ENCODE measurements around the gene ADRM1. TPM values are rescaled to one million over a fixed set of nuclear protein-coding genes. Genes with fewer than 3 reads are reported as not detected.

Gene ADRM1
- total and polyA plus RNA-seq, 10 donors: 60.5 to 112 (median 79.2) TPM

DNA sequence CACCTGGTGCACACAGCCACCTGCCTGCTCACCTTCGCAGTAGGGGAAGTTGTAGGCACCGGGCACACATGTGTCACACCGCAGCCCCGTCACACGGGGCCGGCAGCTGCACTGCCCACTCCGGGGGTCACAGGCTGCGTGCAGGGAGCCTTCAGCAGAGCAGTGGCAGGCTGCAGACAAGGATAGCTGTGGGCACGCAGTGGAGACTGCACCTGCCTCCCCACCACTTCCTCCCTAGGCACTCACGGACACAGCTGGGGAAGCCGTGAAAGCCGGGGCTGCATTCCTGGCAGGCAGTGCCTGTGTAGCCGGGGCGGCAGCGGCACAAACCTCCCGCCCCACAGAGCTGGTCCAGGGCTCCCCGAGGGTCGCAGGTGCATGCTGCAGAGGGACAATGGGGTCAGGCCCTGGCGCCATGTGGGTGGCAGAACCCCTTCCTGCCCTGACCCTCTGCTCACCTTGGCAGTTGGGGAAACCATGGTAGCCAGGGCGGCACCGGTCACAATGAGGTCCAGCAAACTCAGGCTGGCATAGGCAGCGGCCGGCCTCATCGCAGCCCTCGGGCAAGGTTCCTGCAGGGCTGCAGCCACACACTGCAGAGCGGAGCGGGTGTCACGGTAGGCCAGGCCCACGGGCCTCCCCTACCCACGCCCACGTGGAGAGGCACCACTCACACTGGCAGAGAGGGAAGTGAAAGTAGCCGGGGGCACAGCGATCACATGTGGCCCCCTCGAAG is 34.9 kb downstream of the ADRM1 start:
- Histone ChIP-seq H3K4me1 (peaks cover 6 to 53% (median 39%) of the 10 kb centered on the region in 6 donors), H3K27ac (peak overlapping the region in 7 of 8 donors; percentile 15 to 82 (median 79)), H3K27me3 (replicated peaks in 1 of 7) (no peaks in the 10 kb centered on the region), H3K9me3 (peaks cover 0 to 5% (median 0%) of the 10 kb centered on the region in 8 donors), H3K4me3 (peak overlapping the region in 1 of 8 donors; percentile 32), H3K36me3 (peaks cover 0 to 78% (median 17%) of the 10 kb centered on the region in 6 donors)
- peak; percentile 90 for DNase-seq
- no peak for TF ChIP-seq POLR2A (IDR thresholded peaks at IDR 0.05)
- TF ChIP-seq POLR2AphosphoS5 (IDR thresholded peaks at IDR 0.05): peak; percentile 88 to 93 (median 92)
- WGBS, 5 donors: 53 to 67% (median 62%) methylated on average over 14 to 34 of the region's 34 CpGs
- intact Hi-C loops (cut with DNase I; ENCODE audit: low total_unique reads): no loop called here

GRCh38 chr20:62338294-62338620 is 35.5 kb downstream of the ADRM1 start:
- peak overlapping the region; percentile 3 to 82 (median 77) for H3K27ac ChIP-seq
- H3K4me3 ChIP-seq: peak overlapping the region in 1 of 8 donors; percentile 32
- no peak for TF ChIP-seq POLR2A (IDR thresholded peaks at IDR 0.05)
- no peak for TF ChIP-seq POLR2AphosphoS5 (IDR thresholded peaks at IDR 0.05)
- TF ChIP-seq, protein P1, sequence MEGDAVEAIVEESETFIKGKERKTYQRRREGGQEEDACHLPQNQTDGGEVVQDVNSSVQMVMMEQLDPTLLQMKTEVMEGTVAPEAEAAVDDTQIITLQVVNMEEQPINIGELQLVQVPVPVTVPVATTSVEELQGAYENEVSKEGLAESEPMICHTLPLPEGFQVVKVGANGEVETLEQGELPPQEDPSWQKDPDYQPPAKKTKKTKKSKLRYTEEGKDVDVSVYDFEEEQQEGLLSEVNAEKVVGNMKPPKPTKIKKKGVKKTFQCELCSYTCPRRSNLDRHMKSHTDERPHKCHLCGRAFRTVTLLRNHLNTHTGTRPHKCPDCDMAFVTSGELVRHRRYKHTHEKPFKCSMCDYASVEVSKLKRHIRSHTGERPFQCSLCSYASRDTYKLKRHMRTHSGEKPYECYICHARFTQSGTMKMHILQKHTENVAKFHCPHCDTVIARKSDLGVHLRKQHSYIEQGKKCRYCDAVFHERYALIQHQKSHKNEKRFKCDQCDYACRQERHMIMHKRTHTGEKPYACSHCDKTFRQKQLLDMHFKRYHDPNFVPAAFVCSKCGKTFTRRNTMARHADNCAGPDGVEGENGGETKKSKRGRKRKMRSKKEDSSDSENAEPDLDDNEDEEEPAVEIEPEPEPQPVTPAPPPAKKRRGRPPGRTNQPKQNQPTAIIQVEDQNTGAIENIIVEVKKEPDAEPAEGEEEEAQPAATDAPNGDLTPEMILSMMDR (IDR thresholded peaks at IDR 0.05 in 8 of 11, conservative IDR thresholded peaks at IDR 0.05 in 3 of 11): no peak
- H3K36me3 ChIP-seq: peaks cover 0 to 73% (median 12%) of the 10 kb centered on the region in 6 donors
- WGBS, 5 donors: 71 to 92% (median 88%) methylated on average over 14 to 16 of the region's 16 CpGs
- peaks cover 0 to 5% (median 0%) of the 10 kb centered on the region in 8 donors for H3K9me3 ChIP-seq
- DNase-seq: no peak
- intact Hi-C loops (cut with DNase I; ENCODE audit: low total_unique reads): no loop called here
- no peaks in the 10 kb centered on the region for H3K27me3 ChIP-seq (replicated peaks in 1 of 7)
- H3K4me1 ChIP-seq: peaks cover 6 to 53% (median 39%) of the 10 kb centered on the region in 6 donors

GRCh38 chr20:62339647-62340062 is 36.9 kb downstream of the ADRM1 start:
- Histone ChIP-seq H3K9me3 (peaks cover 0 to 5% (median 0%) of the 10 kb centered on the region in 8 donors), H3K4me3 (peak overlapping the region in 2 of 8 donors; percentile 14 to 29), H3K27me3 (replicated peaks in 1 of 7) (no peaks in the 10 kb centered on the region), H3K4me1 (peaks cover 6 to 53% (median 39%) of the 10 kb centered on the region in 6 donors), H3K36me3 (peaks cover 0 to 73% (median 5%) of the 10 kb centered on the region in 6 donors), H3K27ac (peak overlapping the region in 7 of 8 donors; percentile 65 to 82 (median 79))
- WGBS, 5 donors: 31 to 45% (median 41%) methylated on average over 13 to 14 of the region's 14 CpGs
- no peak for DNase-seq
- intact Hi-C loops (cut with DNase I; ENCODE audit: low total_unique reads): no loop called here
- no peak for TF ChIP-seq POLR2A (IDR thresholded peaks at IDR 0.05)
- peak in 2 of 3 donors; percentile 67 to 70 for TF ChIP-seq POLR2AphosphoS5 (IDR thresholded peaks at IDR 0.05)

- H3K27me3 ChIP-seq (replicated peaks in 1 of 7): no peaks in the 10 kb centered on the region
- H3K36me3 ChIP-seq: peaks cover 0 to 79% (median 3%) of the 10 kb centered on the region in 6 donors
- H3K9me3 ChIP-seq: peaks cover 0 to 5% (median 0%) of the 10 kb centered on the region in 8 donors
- intact Hi-C loops (cut with DNase I; ENCODE audit: low total_unique reads): no loop called here
- no peak overlapping the region for H3K4me3 ChIP-seq
- 81 to 92% (median 89%) methylated on average over 10 of the region's 10 CpGs for WGBS, 5 donors
- H3K4me1 ChIP-seq: peaks cover 1 to 29% (median 21%) of the 10 kb centered on the region in 6 donors
- H3K27ac ChIP-seq: no peak overlapping the region
- no peak for DNase-seq
- no peak for TF ChIP-seq POLR2AphosphoS5 (IDR thresholded peaks at IDR 0.05)
- TF ChIP-seq, protein P1 (IDR thresholded peaks at IDR 0.05 in 8 of 11, conservative IDR thresholded peaks at IDR 0.05 in 3 of 11): no peak
- no peak for TF ChIP-seq POLR2A (IDR thresholded peaks at IDR 0.05)
Observed at GRCh38 chr20:62342910-62343309, 40.1 kb downstream of the ADRM1 start.

DNA sequence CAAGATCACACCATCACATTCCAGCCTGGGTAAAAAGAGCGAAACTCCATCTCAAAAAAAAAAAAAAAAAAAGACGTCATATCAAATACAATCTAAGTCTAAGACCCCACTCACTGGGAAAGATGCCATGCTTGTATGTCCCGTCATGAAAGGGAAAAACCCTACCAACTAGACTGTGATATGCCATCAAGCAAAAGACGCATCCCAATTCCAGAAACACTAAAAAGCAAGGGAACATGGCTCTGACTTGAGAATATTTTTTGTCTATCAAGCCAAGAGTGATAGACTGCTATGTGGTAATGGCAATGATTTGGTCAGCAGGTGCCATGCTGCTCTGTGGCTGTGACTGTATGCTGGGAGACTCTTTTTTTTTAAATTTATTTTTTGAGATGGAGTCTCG is 41.3 kb downstream of the ADRM1 start:
- Histone ChIP-seq H3K4me3 (no peak overlapping the region), H3K9me3 (peaks cover 0 to 13% (median 6%) of the 10 kb centered on the region in 8 donors), H3K36me3 (peaks cover 0 to 79% (median 3%) of the 10 kb centered on the region in 6 donors), H3K27me3 (replicated peaks in 1 of 7) (no peaks in the 10 kb centered on the region), H3K4me1 (peaks cover 0 to 17% (median 10%) of the 10 kb centered on the region in 6 donors), H3K27ac (no peak overlapping the region)
- DNase-seq: no peak
- 89 to 98% (median 92%) methylated on average over 5 of the region's 5 CpGs for WGBS, 5 donors
- no peak for TF ChIP-seq POLR2A (IDR thresholded peaks at IDR 0.05)
- no peak for TF ChIP-seq POLR2AphosphoS5 (IDR thresholded peaks at IDR 0.05)
- TF ChIP-seq, protein P1 (IDR thresholded peaks at IDR 0.05 in 8 of 11, conservative IDR thresholded peaks at IDR 0.05 in 3 of 11): no peak
- intact Hi-C loops (cut with DNase I; ENCODE audit: low total_unique reads): no loop called here

Data from spleen (tissue), 11 donors.